ENCODE data around the gene MLIP.

DNA sequence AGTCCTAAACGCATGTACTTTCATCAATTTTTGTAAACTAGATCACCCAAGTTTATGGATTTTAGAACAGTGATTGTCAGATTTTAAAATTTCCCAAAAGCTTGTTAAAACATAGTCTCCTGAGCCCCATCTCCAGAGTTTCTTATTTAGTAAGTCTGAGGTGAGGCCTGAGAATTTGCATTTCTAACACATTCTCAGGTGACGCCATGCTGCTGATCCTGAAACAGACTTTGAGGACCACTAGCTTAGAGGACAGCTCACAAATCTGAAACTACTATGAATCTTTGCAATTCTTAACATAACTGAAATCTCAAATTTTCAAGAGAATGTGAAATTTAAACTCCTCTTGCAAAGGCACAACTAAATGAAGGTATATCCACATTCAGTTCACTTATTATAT is 37.8 kb upstream of the MLIP start:
- TF ChIP-seq, protein P1, sequence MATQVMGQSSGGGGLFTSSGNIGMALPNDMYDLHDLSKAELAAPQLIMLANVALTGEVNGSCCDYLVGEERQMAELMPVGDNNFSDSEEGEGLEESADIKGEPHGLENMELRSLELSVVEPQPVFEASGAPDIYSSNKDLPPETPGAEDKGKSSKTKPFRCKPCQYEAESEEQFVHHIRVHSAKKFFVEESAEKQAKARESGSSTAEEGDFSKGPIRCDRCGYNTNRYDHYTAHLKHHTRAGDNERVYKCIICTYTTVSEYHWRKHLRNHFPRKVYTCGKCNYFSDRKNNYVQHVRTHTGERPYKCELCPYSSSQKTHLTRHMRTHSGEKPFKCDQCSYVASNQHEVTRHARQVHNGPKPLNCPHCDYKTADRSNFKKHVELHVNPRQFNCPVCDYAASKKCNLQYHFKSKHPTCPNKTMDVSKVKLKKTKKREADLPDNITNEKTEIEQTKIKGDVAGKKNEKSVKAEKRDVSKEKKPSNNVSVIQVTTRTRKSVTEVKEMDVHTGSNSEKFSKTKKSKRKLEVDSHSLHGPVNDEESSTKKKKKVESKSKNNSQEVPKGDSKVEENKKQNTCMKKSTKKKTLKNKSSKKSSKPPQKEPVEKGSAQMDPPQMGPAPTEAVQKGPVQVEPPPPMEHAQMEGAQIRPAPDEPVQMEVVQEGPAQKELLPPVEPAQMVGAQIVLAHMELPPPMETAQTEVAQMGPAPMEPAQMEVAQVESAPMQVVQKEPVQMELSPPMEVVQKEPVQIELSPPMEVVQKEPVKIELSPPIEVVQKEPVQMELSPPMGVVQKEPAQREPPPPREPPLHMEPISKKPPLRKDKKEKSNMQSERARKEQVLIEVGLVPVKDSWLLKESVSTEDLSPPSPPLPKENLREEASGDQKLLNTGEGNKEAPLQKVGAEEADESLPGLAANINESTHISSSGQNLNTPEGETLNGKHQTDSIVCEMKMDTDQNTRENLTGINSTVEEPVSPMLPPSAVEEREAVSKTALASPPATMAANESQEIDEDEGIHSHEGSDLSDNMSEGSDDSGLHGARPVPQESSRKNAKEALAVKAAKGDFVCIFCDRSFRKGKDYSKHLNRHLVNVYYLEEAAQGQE (IDR thresholded peaks at IDR 0.05; ENCODE audit: unreplicated experiment), result no peak
- TF ChIP-seq, protein P2, sequence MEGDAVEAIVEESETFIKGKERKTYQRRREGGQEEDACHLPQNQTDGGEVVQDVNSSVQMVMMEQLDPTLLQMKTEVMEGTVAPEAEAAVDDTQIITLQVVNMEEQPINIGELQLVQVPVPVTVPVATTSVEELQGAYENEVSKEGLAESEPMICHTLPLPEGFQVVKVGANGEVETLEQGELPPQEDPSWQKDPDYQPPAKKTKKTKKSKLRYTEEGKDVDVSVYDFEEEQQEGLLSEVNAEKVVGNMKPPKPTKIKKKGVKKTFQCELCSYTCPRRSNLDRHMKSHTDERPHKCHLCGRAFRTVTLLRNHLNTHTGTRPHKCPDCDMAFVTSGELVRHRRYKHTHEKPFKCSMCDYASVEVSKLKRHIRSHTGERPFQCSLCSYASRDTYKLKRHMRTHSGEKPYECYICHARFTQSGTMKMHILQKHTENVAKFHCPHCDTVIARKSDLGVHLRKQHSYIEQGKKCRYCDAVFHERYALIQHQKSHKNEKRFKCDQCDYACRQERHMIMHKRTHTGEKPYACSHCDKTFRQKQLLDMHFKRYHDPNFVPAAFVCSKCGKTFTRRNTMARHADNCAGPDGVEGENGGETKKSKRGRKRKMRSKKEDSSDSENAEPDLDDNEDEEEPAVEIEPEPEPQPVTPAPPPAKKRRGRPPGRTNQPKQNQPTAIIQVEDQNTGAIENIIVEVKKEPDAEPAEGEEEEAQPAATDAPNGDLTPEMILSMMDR (conservative IDR thresholded peaks at IDR 0.05; ENCODE audit: low read depth in 2 of 2), result no peak
- no peak for TF ChIP-seq POLR2AphosphoS5 (IDR thresholded peaks at IDR 0.05; ENCODE audit: low read depth)
- no peak for TF ChIP-seq EZH2 (IDR thresholded peaks at IDR 0.05; ENCODE audit: low read depth, unreplicated experiment)
- TF ChIP-seq JUNB (IDR thresholded peaks at IDR 0.05; ENCODE audit: unreplicated experiment), result no peak
- TF ChIP-seq CREB1 (CRISPR knock-in tag; IDR thresholded peaks at IDR 0.05; ENCODE audit: low read depth), result no peak
- no peak for TF ChIP-seq EZH2phosphoT487 (IDR thresholded peaks at IDR 0.05; ENCODE audit: unreplicated experiment)
- no peak for TF ChIP-seq STAT1 (IDR thresholded peaks at IDR 0.05; ENCODE audit: unreplicated experiment)
- no peak for TF ChIP-seq NANOG (IDR thresholded peaks at IDR 0.05; ENCODE audit: borderline replicate concordance)
- TF ChIP-seq, protein P3, sequence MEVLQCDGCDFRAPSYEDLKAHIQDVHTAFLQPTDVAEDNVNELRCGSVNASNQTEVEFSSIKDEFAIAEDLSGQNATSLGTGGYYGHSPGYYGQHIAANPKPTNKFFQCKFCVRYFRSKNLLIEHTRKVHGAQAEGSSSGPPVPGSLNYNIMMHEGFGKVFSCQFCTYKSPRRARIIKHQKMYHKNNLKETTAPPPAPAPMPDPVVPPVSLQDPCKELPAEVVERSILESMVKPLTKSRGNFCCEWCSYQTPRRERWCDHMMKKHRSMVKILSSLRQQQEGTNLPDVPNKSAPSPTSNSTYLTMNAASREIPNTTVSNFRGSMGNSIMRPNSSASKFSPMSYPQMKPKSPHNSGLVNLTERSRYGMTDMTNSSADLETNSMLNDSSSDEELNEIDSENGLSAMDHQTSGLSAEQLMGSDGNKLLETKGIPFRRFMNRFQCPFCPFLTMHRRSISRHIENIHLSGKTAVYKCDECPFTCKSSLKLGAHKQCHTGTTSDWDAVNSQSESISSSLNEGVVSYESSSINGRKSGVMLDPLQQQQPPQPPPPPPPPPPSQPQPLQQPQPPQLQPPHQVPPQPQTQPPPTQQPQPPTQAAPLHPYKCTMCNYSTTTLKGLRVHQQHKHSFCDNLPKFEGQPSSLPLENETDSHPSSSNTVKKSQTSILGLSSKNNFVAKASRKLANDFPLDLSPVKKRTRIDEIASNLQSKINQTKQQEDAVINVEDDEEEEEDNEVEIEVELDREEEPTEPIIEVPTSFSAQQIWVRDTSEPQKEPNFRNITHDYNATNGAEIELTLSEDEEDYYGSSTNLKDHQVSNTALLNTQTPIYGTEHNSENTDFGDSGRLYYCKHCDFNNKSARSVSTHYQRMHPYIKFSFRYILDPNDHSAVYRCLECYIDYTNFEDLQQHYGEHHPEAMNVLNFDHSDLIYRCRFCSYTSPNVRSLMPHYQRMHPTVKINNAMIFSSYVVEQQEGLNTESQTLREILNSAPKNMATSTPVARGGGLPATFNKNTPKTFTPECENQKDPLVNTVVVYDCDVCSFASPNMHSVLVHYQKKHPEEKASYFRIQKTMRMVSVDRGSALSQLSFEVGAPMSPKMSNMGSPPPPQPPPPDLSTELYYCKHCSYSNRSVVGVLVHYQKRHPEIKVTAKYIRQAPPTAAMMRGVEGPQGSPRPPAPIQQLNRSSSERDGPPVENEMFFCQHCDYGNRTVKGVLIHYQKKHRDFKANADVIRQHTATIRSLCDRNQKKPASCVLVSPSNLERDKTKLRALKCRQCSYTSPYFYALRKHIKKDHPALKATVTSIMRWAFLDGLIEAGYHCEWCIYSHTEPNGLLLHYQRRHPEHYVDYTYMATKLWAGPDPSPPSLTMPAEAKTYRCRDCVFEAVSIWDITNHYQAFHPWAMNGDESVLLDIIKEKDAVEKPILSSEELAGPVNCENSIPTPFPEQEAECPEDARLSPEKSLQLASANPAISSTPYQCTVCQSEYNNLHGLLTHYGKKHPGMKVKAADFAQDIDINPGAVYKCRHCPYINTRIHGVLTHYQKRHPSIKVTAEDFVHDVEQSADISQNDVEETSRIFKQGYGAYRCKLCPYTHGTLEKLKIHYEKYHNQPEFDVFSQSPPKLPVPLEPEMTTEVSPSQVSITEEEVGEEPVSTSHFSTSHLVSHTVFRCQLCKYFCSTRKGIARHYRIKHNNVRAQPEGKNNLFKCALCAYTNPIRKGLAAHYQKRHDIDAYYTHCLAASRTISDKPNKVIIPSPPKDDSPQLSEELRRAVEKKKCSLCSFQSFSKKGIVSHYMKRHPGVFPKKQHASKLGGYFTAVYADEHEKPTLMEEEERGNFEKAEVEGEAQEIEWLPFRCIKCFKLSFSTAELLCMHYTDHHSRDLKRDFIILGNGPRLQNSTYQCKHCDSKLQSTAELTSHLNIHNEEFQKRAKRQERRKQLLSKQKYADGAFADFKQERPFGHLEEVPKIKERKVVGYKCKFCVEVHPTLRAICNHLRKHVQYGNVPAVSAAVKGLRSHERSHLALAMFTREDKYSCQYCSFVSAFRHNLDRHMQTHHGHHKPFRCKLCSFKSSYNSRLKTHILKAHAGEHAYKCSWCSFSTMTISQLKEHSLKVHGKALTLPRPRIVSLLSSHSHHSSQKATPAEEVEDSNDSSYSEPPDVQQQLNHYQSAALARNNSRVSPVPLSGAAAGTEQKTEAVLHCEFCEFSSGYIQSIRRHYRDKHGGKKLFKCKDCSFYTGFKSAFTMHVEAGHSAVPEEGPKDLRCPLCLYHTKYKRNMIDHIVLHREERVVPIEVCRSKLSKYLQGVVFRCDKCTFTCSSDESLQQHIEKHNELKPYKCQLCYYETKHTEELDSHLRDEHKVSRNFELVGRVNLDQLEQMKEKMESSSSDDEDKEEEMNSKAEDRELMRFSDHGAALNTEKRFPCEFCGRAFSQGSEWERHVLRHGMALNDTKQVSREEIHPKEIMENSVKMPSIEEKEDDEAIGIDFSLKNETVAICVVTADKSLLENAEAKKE (CRISPR knock-in tag; IDR thresholded peaks at IDR 0.05), result no peak
- TF ChIP-seq, protein P4, sequence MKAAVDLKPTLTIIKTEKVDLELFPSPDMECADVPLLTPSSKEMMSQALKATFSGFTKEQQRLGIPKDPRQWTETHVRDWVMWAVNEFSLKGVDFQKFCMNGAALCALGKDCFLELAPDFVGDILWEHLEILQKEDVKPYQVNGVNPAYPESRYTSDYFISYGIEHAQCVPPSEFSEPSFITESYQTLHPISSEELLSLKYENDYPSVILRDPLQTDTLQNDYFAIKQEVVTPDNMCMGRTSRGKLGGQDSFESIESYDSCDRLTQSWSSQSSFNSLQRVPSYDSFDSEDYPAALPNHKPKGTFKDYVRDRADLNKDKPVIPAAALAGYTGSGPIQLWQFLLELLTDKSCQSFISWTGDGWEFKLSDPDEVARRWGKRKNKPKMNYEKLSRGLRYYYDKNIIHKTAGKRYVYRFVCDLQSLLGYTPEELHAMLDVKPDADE (IDR thresholded peaks at IDR 0.05), result no peak
- no peak for TF ChIP-seq ZNF331 (CRISPR knock-in tag; IDR thresholded peaks at IDR 0.05; ENCODE audit: low read depth)
